SK-N-SH treated with all-trans-retinoic acid at 6 μM for 48 hours (cell line): Measurements from ENCODE around the gene CFAP45.

ENCODE experiments used
- ATAC-seq: fragments of 200-7000 bp; cut with Tn5 transposase; 3 replicates; pipeline ENCODE4 v1.9.1; 2020; ENCODE audit warnings: mild to moderate bottlenecking, moderate library complexity
- ARNTL ChIP-seq: fragments of 450-650 bp; formaldehyde crosslinking; IDR thresholded peaks from 2 replicates; pipeline ENCODE4 v1.5.0; 2020; ENCODE audit warnings: low read depth, mild to moderate bottlenecking, moderate library complexity, borderline replicate concordance
- BACH2 ChIP-seq: fragments of 250-450 bp; sonication (Bioruptor Pico); IDR thresholded peaks from 2 replicates; pipeline ENCODE4 v1.9.0; 2021; ENCODE audit warnings: mild to moderate bottlenecking, borderline replicate concordance
- CSDC2 ChIP-seq: fragments of 250-450 bp; sonication (Bioruptor Pico); IDR thresholded peaks from 2 replicates; pipeline ENCODE4 v1.5.0; 2020; ENCODE audit warnings: mild to moderate bottlenecking, moderate library complexity
- ESRRG ChIP-seq: fragments of 250-450 bp; sonication (Bioruptor Pico); IDR thresholded peaks from 2 replicates; pipeline ENCODE4 v1.6.1; 2021; ENCODE audit warnings: mild to moderate bottlenecking
- GLIS3 ChIP-seq: fragments of 250-450 bp; sonication (Bioruptor Pico); IDR thresholded peaks from 2 replicates; pipeline ENCODE4 v1.5.0; 2020; ENCODE audit warnings: mild to moderate bottlenecking, moderate library complexity
- ISL1 ChIP-seq: fragments of 250-450 bp; sonication (Bioruptor Pico); IDR thresholded peaks from 2 replicates; pipeline ENCODE4 v2.1.2; 2022; ENCODE audit warnings: mild to moderate bottlenecking, moderate library complexity
- PATZ1 ChIP-seq: fragments of 250-450 bp; sonication (Bioruptor Pico); IDR thresholded peaks from 2 replicates; pipeline ENCODE4 v1.8.0; 2020; ENCODE audit warnings: mild to moderate bottlenecking, moderate library complexity, borderline replicate concordance
- PPARA ChIP-seq: fragments of 250-450 bp; sonication (Bioruptor Pico); IDR thresholded peaks from 2 replicates; pipeline ENCODE4 v1.5.0; 2020; ENCODE audit warnings: mild to moderate bottlenecking, borderline replicate concordance
- RARB ChIP-seq: fragments of 250-450 bp; sonication (Bioruptor Pico); IDR thresholded peaks from 2 replicates; pipeline ENCODE4 v1.8.0; 2021; ENCODE audit warnings: mild to moderate bottlenecking, moderate library complexity
- SNAI2 ChIP-seq: fragments of 250-450 bp; sonication (Bioruptor Pico); IDR thresholded peaks from 2 replicates; pipeline ENCODE4 v1.5.0; 2020; ENCODE audit warnings: mild to moderate bottlenecking, moderate library complexity
- TCF4 ChIP-seq: fragments of 250-450 bp; sonication (Bioruptor Pico); IDR thresholded peaks from 2 replicates; pipeline ENCODE4 v1.8.0; 2021; ENCODE audit warnings: mild to moderate bottlenecking, moderate library complexity, borderline replicate concordance
- TOX ChIP-seq: fragments of 250-450 bp; sonication (Bioruptor Pico); IDR thresholded peaks from 2 replicates; pipeline ENCODE4 v1.8.0; 2021; ENCODE audit warnings: mild to moderate bottlenecking, moderate library complexity, borderline replicate concordance
- ZC3H10 ChIP-seq: fragments of 250-450 bp; sonication (Bioruptor Pico); IDR thresholded peaks from 2 replicates; pipeline ENCODE4 v1.5.1; 2021; ENCODE audit warnings: mild to moderate bottlenecking, moderate library complexity
- ZFP3 ChIP-seq: fragments of 250-450 bp; sonication (Bioruptor Pico); IDR thresholded peaks from 2 replicates; pipeline ENCODE4 v1.5.0; 2020; ENCODE audit warnings: mild to moderate bottlenecking, moderate library complexity
- ZFP30 ChIP-seq: fragments of 450-650 bp; formaldehyde crosslinking; IDR thresholded peaks from 2 replicates; pipeline ENCODE4 v1.5.0; 2022; ENCODE audit warnings: mild to moderate bottlenecking, moderate library complexity
- ZNF70 ChIP-seq: fragments of 450-650 bp; formaldehyde crosslinking; IDR thresholded peaks from 2 replicates; pipeline ENCODE4 v1.5.0; 2020; ENCODE audit warnings: mild to moderate bottlenecking, moderate library complexity
- ZNF8 ChIP-seq: fragments of 450-650 bp; formaldehyde crosslinking; IDR thresholded peaks from 2 replicates; pipeline ENCODE4 v1.5.0; 2020; ENCODE audit warnings: mild to moderate bottlenecking, moderate library complexity
- TF ChIP-seq, protein P1 (sequence below): fragments of 250-450 bp; sonication (Bioruptor Pico); IDR thresholded peaks from 2 replicates; pipeline ENCODE4 v1.5.0; 2020; ENCODE audit warnings: mild to moderate bottlenecking, moderate library complexity
- TF ChIP-seq, protein P2 (sequence below): fragments of 250-450 bp; sonication (Bioruptor Pico); IDR thresholded peaks from 2 replicates; pipeline ENCODE4 v1.8.0; 2021; ENCODE audit warnings: low read depth, mild to moderate bottlenecking, moderate library complexity, borderline replicate concordance
- TF ChIP-seq, protein P3 (sequence below): fragments of 250-450 bp; sonication (Bioruptor Pico); IDR thresholded peaks from 2 replicates; pipeline ENCODE4 v1.5.1; 2021; ENCODE audit warnings: mild to moderate bottlenecking, moderate library complexity
- TF ChIP-seq, protein P4 (sequence below): fragments of 250-450 bp; sonication (Bioruptor Pico); IDR thresholded peaks from 2 replicates; pipeline ENCODE4 v1.5.1; 2020; ENCODE audit warnings: low read depth, mild to moderate bottlenecking, moderate library complexity

CFAP45 gene

DNA sequence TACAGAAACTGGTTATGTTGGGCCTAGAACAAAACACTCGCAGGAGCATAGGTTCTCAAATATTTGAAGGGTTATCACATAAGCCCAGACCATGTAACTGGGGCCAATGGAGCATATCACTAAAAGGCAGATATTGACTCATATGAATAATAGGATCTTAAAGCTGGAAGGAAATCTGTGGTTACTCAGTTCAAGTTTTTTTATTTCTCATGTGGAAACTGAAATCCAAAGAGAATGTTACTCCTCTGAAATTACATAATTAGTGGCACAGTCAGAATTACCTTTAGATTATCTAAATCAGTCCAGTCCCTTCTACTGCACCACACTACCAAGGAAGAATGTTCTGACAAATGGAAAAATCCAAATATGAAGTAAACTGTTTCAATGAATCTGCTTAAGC is 61.2 kb downstream of the CFAP45 start:
- ATAC-seq: no peak

DNA sequence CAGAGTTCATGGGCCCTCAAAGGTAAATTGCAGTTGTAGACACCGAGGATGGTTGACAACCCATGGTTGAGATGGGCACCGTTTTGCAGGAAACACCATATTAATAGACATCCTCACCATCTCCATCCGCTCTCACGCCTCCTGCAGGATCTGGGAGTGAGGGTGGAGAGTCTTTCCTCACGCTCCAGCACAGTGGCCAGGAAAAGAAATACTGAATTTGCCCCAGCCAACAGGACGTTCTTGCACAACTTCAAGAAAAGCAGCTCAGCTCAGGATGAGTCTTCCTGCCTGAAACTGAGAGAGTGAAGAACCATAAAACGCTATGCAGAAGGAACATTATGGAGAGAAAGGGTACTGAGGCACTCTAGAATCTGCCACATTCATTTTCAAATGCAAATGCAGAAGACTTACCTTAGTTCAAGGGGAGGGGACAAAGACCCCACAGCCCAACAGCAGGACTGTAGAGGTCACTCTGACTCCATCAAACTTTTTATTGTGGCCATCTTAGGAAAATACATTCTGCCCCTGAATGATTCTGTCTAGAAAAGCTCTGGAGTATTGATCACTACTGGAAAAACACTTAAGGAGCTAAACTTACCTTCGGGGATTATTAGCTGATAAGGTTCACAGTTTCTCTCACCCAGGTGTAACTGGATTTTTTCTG is 64.0 kb downstream of the CFAP45 start:
- ATAC-seq: peak; percentile 37; the same call in 1 of the 3 replicates
- no peak for TF ChIP-seq ZNF70
- no peak for TF ChIP-seq ZC3H10 (CRISPR knock-in tag)
- no peak for TF ChIP-seq SNAI2 (CRISPR knock-in tag)
- TF ChIP-seq ISL1 (CRISPR knock-in tag): no peak
- TF ChIP-seq ESRRG (CRISPR knock-in tag): no peak
- no peak for TF ChIP-seq ARNTL (CRISPR knock-in tag)
- TF ChIP-seq RARB (CRISPR knock-in tag): no peak
- no peak for TF ChIP-seq BACH2
- no peak for TF ChIP-seq ZFP30
- TF ChIP-seq, protein P1, sequence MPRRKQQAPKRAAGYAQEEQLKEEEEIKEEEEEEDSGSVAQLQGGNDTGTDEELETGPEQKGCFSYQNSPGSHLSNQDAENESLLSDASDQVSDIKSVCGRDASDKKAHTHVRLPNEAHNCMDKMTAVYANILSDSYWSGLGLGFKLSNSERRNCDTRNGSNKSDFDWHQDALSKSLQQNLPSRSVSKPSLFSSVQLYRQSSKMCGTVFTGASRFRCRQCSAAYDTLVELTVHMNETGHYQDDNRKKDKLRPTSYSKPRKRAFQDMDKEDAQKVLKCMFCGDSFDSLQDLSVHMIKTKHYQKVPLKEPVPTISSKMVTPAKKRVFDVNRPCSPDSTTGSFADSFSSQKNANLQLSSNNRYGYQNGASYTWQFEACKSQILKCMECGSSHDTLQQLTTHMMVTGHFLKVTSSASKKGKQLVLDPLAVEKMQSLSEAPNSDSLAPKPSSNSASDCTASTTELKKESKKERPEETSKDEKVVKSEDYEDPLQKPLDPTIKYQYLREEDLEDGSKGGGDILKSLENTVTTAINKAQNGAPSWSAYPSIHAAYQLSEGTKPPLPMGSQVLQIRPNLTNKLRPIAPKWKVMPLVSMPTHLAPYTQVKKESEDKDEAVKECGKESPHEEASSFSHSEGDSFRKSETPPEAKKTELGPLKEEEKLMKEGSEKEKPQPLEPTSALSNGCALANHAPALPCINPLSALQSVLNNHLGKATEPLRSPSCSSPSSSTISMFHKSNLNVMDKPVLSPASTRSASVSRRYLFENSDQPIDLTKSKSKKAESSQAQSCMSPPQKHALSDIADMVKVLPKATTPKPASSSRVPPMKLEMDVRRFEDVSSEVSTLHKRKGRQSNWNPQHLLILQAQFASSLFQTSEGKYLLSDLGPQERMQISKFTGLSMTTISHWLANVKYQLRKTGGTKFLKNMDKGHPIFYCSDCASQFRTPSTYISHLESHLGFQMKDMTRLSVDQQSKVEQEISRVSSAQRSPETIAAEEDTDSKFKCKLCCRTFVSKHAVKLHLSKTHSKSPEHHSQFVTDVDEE (CRISPR knock-in tag): no peak

More for the DNA sequence above, 61.2 kb downstream of the CFAP45 start:
- TF ChIP-seq PPARA (no peak), ZC3H10 (CRISPR knock-in tag) (no peak), ISL1 (CRISPR knock-in tag) (no peak), ZNF8 (no peak), ZFP30 (no peak), ARNTL (CRISPR knock-in tag) (no peak)
- TF ChIP-seq, protein P1 (CRISPR knock-in tag): no peak
- TF ChIP-seq, protein P2, sequence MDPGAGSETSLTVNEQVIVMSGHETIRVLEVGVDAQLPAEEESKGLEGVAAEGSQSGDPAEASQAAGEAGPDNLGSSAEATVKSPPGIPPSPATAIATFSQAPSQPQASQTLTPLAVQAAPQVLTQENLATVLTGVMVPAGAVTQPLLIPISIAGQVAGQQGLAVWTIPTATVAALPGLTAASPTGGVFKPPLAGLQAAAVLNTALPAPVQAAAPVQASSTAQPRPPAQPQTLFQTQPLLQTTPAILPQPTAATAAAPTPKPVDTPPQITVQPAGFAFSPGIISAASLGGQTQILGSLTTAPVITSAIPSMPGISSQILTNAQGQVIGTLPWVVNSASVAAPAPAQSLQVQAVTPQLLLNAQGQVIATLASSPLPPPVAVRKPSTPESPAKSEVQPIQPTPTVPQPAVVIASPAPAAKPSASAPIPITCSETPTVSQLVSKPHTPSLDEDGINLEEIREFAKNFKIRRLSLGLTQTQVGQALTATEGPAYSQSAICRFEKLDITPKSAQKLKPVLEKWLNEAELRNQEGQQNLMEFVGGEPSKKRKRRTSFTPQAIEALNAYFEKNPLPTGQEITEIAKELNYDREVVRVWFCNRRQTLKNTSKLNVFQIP (CRISPR knock-in tag): no peak

- TF ChIP-seq TCF4: no peak
- no peak for TF ChIP-seq ESRRG (CRISPR knock-in tag)
- no peak for ATAC-seq
These were observed 64.6 kb downstream of the CFAP45 start for GRCh38 chr1:159835356-159835755.

DNA sequence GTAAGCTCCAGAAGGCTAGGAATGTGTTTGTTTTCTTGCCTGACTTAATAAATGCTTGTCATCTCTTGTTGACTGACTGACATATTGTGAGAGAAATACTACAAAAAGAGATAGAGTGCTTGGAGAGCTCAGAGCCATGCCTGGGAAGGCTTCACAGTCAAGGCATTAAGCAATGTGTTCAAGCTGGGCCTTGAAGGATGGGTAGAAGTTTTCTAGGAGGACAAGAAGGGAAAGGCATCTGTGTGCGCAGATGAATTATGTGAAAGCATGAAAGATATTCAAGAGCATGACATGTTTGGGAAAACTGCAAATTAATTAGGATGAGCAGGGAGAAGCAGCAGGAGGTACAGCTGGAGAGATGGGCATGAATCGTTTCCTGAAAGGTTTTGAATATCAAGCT is 67.7 kb downstream of the CFAP45 start:
- TF ChIP-seq, protein P3, sequence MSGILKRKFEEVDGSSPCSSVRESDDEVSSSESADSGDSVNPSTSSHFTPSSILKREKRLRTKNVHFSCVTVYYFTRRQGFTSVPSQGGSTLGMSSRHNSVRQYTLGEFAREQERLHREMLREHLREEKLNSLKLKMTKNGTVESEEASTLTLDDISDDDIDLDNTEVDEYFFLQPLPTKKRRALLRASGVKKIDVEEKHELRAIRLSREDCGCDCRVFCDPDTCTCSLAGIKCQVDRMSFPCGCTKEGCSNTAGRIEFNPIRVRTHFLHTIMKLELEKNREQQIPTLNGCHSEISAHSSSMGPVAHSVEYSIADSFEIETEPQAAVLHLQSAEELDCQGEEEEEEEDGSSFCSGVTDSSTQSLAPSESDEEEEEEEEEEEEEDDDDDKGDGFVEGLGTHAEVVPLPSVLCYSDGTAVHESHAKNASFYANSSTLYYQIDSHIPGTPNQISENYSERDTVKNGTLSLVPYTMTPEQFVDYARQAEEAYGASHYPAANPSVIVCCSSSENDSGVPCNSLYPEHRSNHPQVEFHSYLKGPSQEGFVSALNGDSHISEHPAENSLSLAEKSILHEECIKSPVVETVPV: no peak
- TF ChIP-seq ZFP3 (peak; percentile 84), ZNF70 (no peak), BACH2 (no peak), ZC3H10 (CRISPR knock-in tag) (no peak)
- no peak for ATAC-seq

GRCh38 chr1:159831412-159832141 is 68.4 kb downstream of the CFAP45 start:
- no peak for ATAC-seq
- TF ChIP-seq, protein P4, sequence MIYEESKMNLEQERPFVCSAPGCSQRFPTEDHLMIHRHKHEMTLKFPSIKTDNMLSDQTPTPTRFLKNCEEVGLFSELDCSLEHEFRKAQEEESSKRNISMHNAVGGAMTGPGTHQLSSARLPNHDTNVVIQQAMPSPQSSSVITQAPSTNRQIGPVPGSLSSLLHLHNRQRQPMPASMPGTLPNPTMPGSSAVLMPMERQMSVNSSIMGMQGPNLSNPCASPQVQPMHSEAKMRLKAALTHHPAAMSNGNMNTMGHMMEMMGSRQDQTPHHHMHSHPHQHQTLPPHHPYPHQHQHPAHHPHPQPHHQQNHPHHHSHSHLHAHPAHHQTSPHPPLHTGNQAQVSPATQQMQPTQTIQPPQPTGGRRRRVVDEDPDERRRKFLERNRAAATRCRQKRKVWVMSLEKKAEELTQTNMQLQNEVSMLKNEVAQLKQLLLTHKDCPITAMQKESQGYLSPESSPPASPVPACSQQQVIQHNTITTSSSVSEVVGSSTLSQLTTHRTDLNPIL (CRISPR knock-in tag): no peak
- TF ChIP-seq CSDC2 (no peak), ISL1 (CRISPR knock-in tag) (no peak), PPARA (no peak), ARNTL (CRISPR knock-in tag) (no peak), TOX (CRISPR knock-in tag) (no peak), ZNF70 (no peak), RARB (CRISPR knock-in tag) (no peak), ZNF8 (no peak), ZFP30 (no peak), GLIS3 (no peak), ZFP3 (no peak), TCF4 (no peak), ESRRG (CRISPR knock-in tag) (no peak), PATZ1 (CRISPR knock-in tag) (no peak)
